Activated naive CD8-positive, alpha-beta T cell (primary cell): Measurements from ENCODE around the gene MSH3.
"Not testable (repeated sequence)": the region's sequence is repeated elsewhere in the genome, so short reads cannot be mapped to it uniquely, and the experiment has no call there.

ENCODE experiments used
- H3K27ac Mint-ChIP-seq: one replicate; pipeline ENCODE4 v1.8.0; 2021; ENCODE audit warnings: mixed read lengths
- H3K27me3 Mint-ChIP-seq: one replicate; pipeline ENCODE4 v1.8.0; 2021; ENCODE audit warnings: mixed read lengths
- H3K36me3 Mint-ChIP-seq: one replicate; pipeline ENCODE4 v1.8.0; 2021; ENCODE audit warnings: mixed read lengths
- H3K4me1 Mint-ChIP-seq: one replicate; pipeline ENCODE4 v1.8.0; 2021; ENCODE audit warnings: low read depth, mixed read lengths
- H3K4me3 Mint-ChIP-seq: one replicate; pipeline ENCODE4 v1.8.0; 2021; ENCODE audit warnings: mild to moderate bottlenecking, mixed read lengths
- H3K9me3 Mint-ChIP-seq: one replicate; pipeline ENCODE4 v1.8.0; 2021; ENCODE audit warnings: low read depth, mixed read lengths

Gene MSH3

DNA sequence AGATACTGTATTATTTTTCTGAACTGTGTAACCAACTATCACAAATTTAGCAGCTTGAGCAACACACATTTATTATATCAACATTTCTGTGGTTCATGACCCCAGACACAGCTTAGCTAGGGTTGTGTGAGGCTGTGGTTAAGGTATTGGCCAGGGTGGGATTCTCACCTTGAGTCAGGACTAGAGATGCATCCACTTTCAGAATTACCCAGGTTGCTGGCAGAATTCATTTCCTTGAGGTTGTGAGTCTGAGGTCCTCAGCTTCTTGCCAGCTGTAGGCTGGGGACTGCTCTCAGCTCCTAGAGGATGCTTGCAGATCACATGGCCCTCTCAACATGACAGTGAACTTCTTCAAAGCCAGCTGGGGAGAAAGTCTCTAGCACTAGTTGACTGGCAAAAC, 183.2 kb downstream of the MSH3 start:
- H3K9me3 Mint-ChIP-seq, result no peaks in the 10 kb centered on the region
- H3K36me3 Mint-ChIP-seq, result peaks cover 17% of the 10 kb centered on the region
- peaks cover 7% of the 10 kb centered on the region for H3K4me1 Mint-ChIP-seq
- no peak overlapping the region for H3K27ac Mint-ChIP-seq
- H3K4me3 Mint-ChIP-seq, result no peak overlapping the region
- H3K27me3 Mint-ChIP-seq, result no peaks in the 10 kb centered on the region

DNA sequence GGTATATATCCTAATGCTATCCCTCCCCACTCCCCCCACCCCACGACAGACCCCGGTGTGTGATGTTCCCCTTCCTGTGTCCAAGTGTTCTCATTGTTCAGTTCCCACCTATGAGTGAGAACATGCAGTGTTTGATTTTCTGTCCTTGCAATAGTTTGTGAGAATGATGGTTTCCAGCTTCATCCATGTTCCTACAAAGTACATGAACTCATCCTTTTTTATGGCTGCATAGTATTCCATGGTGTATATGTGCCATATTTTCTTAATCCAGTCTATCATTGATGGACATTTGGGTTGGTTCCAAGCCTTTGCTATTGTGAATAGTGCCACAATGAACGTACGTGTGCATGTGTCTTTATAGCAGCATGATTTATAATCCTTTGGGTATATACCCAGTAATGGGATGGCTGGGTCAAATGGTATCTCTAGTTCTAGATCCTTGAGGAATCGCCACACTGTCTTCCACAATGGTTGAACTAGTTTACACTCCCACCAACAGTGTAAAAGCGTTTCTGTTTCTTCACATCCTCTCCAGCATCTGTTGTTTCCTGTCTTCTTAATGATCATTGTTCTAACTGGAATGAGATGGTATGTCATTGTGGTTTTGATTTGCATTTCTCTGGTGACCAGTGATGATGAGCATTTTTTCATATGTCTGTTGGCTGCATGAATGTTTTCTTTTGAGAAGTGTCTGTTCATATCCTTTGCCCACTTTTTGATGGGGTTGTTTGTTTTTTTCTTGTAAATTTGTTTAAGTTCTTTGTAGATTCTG, 186.8 kb downstream of the MSH3 start:
- H3K27me3 Mint-ChIP-seq, H3K4me3 Mint-ChIP-seq, H3K9me3 Mint-ChIP-seq, H3K27ac Mint-ChIP-seq: not testable (repeated sequence)
- Mint-ChIP-seq H3K36me3 (peaks cover 28% of the 10 kb centered on the region), H3K4me1 (peaks cover 13% of the 10 kb centered on the region)

DNA sequence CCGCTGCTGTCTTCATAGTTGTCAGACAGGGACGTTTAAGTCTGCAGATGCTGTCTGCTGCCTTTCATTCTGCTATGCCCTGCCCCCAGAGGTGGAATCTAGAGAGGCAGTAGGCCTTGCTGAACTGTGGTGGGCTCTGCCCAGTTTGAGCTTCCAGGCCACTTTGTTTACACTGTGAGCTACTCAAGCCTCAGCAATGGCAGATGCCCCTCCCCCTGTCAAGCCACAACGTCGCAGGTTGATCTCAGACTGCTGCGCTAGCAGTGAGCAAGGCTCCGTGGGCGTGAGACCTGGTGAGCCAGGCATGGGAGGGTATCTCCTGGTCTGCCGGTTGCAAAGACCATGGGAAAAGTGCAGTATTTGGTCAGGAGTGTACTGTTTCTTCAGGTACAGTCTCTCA, 192.0 kb downstream of the MSH3 start:
- not testable (repeated sequence) for H3K4me3 Mint-ChIP-seq, H3K27me3 Mint-ChIP-seq, H3K27ac Mint-ChIP-seq
- H3K4me1 Mint-ChIP-seq, result peaks cover 14% of the 10 kb centered on the region
- peaks cover 50% of the 10 kb centered on the region for H3K36me3 Mint-ChIP-seq
- peaks cover 13% of the 10 kb centered on the region for H3K9me3 Mint-ChIP-seq

DNA sequence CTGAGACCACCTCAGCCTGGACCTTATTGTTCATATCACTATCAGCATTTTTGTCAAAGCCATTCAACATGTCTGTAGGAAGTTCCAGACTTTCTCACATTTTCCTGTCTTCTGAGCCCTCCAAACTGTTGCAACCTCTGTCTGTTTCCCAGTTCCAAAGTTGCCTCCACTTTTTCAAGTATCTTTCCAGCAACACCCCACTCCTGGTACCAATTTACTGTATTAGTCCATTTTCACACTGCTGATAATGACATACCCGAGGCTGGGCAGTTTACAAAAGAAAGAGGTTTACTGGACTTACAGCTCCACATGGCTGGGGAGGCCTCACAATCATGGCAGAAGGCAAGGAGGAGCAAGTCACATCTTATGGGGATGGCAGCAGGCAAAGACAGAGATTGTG, 195.7 kb downstream of the MSH3 start:
- H3K36me3 Mint-ChIP-seq, result peaks cover 44% of the 10 kb centered on the region
- not testable (repeated sequence) for H3K4me3 Mint-ChIP-seq, H3K27ac Mint-ChIP-seq, H3K27me3 Mint-ChIP-seq, H3K9me3 Mint-ChIP-seq
- H3K4me1 Mint-ChIP-seq, result peaks cover 19% of the 10 kb centered on the region

DNA sequence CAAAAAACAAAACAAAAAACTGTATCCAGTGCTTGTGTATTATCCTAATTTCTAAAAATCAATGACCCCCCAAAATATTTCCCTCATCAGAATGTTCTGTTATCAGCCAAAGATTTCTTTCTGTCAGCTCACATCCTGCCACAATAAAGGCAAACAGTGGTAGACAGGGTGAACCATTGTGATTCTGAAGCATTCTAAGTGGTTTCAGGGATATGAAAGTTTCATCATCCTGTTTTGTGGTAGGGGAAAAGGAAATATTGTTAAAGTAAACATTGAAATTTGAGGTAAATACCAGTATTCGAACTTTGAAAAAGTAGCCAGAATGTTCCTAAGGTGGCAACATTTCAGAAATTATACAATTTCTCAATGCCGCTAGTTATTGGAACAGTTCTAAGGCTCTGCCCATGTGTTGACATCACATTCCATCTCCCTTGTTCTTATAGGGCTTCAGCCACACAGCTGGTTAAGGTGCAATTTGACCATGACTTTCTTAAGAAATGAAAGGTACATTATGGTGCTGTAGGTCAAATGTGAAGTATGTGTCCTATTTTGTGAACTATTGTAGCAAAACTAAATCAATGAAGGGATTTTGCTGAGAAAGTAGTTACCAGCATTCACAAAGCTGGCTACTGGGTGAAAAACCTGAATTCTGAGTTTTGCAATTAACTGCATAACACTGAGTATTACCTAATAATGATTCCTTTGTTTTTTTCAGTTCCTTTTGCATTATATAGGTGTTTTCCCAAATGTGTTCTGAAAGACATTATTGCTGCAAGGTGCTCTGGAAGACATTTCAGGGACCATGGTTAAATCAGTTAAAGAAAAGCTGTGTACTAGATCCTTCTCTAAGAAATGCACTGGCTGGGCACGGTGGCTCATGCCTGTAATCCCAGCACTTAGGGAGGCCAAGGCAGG, 198.1 kb downstream of the MSH3 start:
- H3K4me1 Mint-ChIP-seq, result peaks cover 19% of the 10 kb centered on the region
- H3K9me3 Mint-ChIP-seq, result peaks cover 15% of the 10 kb centered on the region

DNA sequence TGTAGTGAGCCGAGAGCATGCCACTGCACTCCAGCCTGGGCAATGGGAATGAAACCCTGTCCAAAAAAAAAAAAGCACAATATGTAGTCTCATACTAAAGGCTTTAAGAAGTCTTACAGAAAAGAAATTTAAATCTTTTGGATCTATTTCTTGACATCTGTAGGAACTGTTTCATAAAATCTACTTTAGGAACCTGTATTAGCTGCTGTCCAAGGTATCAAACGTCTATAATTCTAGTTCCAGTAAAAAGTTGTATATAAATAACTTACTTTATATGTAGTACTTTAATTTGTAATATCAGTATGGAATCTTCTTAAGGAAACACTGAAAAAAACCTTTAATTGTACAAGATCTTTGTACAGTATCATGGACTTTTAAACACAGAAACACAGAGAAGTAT, 199.0 kb downstream of the MSH3 start:
- no peaks in the 10 kb centered on the region for H3K27me3 Mint-ChIP-seq
- H3K36me3 Mint-ChIP-seq, result peaks cover 42% of the 10 kb centered on the region
- H3K9me3 Mint-ChIP-seq, result peaks cover 12% of the 10 kb centered on the region
- H3K4me1 Mint-ChIP-seq, result peaks cover 19% of the 10 kb centered on the region
- H3K27ac Mint-ChIP-seq, result no peak overlapping the region
- H3K4me3 Mint-ChIP-seq, result no peak overlapping the region

More for the DNA sequence above, 198.1 kb downstream of the MSH3 start:
- Mint-ChIP-seq H3K4me3 (no peak overlapping the region), H3K36me3 (peaks cover 48% of the 10 kb centered on the region), H3K27me3 (no peaks in the 10 kb centered on the region), H3K27ac (no peak overlapping the region)

DNA sequence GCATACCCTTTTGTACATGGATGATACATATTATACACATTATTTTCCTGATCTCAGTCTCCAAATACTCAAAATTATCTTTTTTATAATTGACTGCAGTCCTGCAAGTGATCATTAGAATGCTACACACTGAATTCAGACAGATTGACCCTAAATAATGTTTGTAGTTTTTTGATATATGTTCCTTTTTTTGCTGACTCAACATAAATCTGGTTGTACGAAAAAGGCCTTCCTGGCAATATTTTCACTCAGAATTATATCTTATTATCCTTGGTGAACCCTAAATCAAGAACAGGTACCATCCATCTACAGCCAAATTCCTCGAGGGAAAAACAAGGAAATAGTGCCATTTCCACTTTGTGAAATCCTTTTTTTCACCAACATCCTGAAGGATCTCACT, 200.1 kb downstream of the MSH3 start:
- H3K4me1 Mint-ChIP-seq, result peaks cover 19% of the 10 kb centered on the region
- peaks cover 38% of the 10 kb centered on the region for H3K36me3 Mint-ChIP-seq
- no peaks in the 10 kb centered on the region for H3K27me3 Mint-ChIP-seq
- H3K4me3 Mint-ChIP-seq, result no peak overlapping the region
- H3K27ac Mint-ChIP-seq, result no peak overlapping the region
- peaks cover 11% of the 10 kb centered on the region for H3K9me3 Mint-ChIP-seq

DNA sequence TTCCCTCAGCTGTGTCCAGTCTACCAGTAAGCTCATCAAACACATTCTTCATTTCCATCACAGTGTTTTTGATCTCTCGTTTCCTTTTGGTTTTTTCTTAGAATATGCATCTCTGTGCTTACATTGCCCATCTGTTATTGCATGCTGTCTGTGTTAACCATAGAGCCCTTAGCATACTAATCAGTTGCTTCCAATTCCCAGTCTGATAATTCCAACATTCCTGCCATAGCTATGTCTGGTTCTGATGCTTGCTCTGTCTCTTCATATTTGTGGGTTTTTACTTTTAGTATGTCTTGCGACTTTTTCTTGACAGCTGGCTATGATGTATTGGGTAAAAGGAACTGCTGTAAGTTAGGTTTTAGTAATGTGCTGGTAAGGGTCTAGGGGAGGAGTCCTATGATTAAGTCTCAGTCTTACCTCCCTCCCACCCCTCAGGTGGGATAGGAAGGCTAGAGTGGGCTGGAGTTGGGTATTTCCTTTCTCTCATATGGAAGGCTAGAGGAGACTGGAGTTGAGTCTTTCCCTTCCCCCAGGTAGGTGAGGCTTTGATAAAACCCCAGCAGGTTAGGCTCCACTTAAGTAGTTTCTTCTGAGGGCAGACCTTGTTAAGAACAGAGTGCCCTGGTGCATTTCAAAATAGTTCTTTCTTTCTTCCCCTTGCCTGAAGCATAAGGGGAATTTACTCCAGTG, 206.6 kb downstream of the MSH3 start:
- Mint-ChIP-seq H3K4me1 (peaks cover 27% of the 10 kb centered on the region), H3K4me3 (no peak overlapping the region), H3K27me3 (no peaks in the 10 kb centered on the region), H3K27ac (no peak overlapping the region), H3K36me3 (peaks cover 25% of the 10 kb centered on the region), H3K9me3 (peaks cover 5% of the 10 kb centered on the region)

DNA sequence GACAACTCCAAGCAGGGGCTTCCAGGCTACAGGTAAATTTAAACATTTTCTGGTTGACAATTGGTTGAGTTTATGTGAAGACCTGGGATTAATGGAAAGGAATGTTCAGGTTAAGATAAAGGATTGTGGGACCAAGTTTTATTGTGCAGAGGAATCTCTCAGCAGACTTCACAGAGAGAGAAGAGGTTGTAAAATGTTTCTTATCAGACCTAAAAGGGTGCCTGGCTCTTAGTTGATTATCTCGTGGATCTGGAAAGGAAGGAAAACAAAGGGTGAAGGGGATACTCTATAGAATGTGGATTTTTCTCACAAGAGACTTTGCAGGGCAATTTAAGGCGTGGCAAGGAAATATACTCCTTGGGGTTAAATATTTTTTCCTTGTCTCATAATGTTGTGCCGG, 209.3 kb downstream of the MSH3 start:
- Mint-ChIP-seq H3K4me1 (peaks cover 27% of the 10 kb centered on the region), H3K36me3 (peaks cover 27% of the 10 kb centered on the region), H3K27me3 (no peaks in the 10 kb centered on the region), H3K27ac (no peak overlapping the region), H3K4me3 (no peak overlapping the region), H3K9me3 (no peaks in the 10 kb centered on the region)

DNA sequence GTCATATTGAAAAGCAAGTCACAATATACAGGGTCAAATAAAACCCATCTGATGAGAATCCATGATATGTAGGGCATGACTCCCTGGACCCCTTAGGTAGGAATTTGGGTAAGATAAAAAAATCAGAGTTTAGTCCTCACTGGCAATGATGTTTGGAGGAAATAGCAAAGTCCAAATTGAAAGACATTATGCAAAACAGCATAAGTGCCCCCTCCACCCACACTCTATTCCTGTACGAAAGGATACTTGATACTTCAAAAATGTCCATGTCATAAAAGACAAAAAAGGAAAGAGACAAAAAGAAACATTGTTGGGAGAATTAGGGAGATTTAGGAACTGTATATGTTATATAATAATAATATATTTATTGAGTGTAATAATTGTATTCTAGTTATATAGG, 209.7 kb downstream of the MSH3 start:
- Mint-ChIP-seq H3K9me3 (no peaks in the 10 kb centered on the region), H3K27ac (no peak overlapping the region), H3K4me1 (peaks cover 27% of the 10 kb centered on the region), H3K4me3 (no peak overlapping the region), H3K36me3 (peaks cover 27% of the 10 kb centered on the region), H3K27me3 (no peaks in the 10 kb centered on the region)

DNA sequence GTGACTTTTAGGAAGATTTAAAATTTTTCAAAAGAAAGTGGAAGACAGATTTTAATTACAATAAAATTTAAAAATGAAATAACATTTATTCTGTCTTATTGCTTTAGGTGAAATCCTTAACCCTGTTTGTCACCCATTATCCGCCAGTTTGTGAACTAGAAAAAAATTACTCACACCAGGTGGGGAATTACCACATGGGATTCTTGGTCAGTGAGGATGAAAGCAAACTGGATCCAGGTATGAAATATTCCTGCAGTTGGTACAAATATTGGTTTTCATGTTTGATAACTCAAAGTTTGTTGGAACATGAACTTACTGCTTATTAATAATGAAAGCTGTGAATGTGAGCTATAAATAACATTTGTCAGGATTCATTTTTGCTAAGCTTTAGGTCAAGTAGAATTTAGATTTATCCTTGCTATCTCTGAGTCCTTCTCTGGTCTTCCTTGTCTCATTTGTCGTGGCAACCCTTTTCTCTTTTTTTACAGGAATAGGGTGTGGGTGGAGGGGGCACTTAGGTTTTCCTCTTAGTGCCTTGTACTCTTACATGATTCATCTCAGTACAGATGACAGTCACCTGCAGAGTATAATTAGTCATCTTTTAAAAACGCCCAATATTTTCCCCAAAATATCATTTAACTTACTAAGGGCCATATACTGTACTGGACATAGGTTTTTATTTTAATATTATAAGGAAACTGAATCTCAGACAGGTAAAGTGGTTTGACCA, 210.4 kb downstream of the MSH3 start:
- H3K4me1 Mint-ChIP-seq, result peaks cover 27% of the 10 kb centered on the region
- H3K36me3 Mint-ChIP-seq, result peaks cover 31% of the 10 kb centered on the region
- no peaks in the 10 kb centered on the region for H3K27me3 Mint-ChIP-seq
- peak overlapping the region; percentile 8 for H3K27ac Mint-ChIP-seq
- H3K4me3 Mint-ChIP-seq, result no peak overlapping the region
- H3K9me3 Mint-ChIP-seq, result no peaks in the 10 kb centered on the region

DNA sequence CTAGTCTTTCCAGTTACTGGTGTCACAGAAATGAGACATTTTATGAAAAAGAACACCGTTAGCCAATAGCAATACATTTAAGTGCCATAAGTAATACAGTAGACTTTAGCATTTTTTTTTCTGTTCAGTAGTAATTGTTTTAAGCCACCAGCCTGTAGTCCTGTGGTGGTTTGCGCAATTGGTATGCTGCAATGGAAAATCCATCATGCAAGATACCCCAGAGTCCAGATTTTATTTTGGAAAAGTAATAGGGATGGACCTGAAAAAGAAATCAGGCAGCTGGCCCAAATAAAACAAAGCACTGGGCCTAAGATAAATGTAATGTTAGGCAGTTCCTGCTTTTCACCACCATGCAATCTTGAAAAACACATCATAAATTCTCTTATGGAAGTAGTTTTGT, 211.1 kb downstream of the MSH3 start:
- no peak overlapping the region for H3K4me3 Mint-ChIP-seq
- H3K9me3 Mint-ChIP-seq, result no peaks in the 10 kb centered on the region
- no peaks in the 10 kb centered on the region for H3K27me3 Mint-ChIP-seq
- no peak overlapping the region for H3K27ac Mint-ChIP-seq
- H3K4me1 Mint-ChIP-seq, result peaks cover 23% of the 10 kb centered on the region
- peaks cover 32% of the 10 kb centered on the region for H3K36me3 Mint-ChIP-seq

DNA sequence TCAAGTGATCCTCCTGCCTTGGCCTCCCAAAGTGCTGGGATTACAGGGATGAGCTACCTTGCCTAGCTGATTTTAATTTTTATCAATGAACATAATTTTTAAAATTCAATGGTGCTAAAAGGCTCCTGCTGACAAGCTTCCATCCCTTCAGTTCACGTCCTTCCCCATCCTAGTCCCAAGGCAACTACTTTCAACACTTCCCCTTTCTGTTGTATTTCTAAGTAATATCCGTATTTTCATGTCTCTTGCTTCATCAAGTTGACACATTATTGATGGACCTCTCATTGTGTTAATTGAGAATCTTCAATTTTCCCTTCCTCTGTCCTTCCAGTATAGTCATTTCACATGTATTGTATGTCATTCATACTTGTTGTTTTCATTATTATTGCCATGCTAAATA, 211.9 kb downstream of the MSH3 start:
- Mint-ChIP-seq H3K27me3 (no peaks in the 10 kb centered on the region), H3K36me3 (peaks cover 29% of the 10 kb centered on the region), H3K4me3 (no peak overlapping the region), H3K4me1 (peaks cover 17% of the 10 kb centered on the region), H3K9me3 (no peaks in the 10 kb centered on the region), H3K27ac (no peak overlapping the region)

DNA sequence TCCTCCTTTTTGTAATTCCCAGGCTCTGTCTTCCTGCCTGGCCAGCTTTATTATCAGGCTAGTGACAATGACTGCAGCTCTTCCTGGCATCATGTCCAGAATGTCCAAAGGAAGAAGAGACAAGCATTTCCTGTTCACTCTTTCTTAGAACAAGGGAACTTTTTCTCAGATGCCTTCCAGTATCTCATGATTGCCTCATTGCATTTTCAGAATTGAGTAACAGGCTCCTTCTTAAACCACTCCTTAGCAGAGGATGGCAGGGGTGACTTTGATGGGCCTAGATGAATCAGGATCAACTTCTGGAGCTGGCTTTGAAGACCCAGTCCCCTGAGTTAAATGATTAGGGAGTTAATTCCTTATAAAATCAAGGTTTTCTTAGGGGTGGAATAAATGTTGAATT, 212.8 kb downstream of the MSH3 start:
- peaks cover 17% of the 10 kb centered on the region for H3K4me1 Mint-ChIP-seq
- no peak overlapping the region for H3K27ac Mint-ChIP-seq

More for the DNA sequence above, 212.8 kb downstream of the MSH3 start:
- no peaks in the 10 kb centered on the region for H3K27me3 Mint-ChIP-seq
- no peaks in the 10 kb centered on the region for H3K9me3 Mint-ChIP-seq
- no peak overlapping the region for H3K4me3 Mint-ChIP-seq
- H3K36me3 Mint-ChIP-seq, result peaks cover 31% of the 10 kb centered on the region
